Right atrium auricular region (tissue), 2 donors: Measurements from ENCODE around the gene ARSB. TPM values are rescaled to one million over a fixed set of nuclear protein-coding genes. Genes with fewer than 3 reads are reported as not detected.

Source experiments
- DNase-seq: peaks from one replicate; pipeline ENCODE4 v3.0.0-alpha.2; 2019; ENCODE audit warnings: low spot score
- H3K27ac ChIP-seq, 2 donors: fragments of 200-600 bp; sonication (generic); 1 replicate in 1 of 2; 2 replicates in 1 of 2; pipeline ENCODE4 v1.5.1; 2016 to 2019
- H3K27me3 ChIP-seq, 2 donors: fragments of 200-600 bp; sonication (generic); one replicate each; pipeline versions ENCODE4 v1.5.1 to v1.6.0; 2017 to 2019
- H3K36me3 ChIP-seq: fragments of 200-600 bp; sonication (generic); one replicate; pipeline ENCODE4 v1.5.1; 2016
- H3K4me1 ChIP-seq, 2 donors: fragments of 200-600 bp; sonication (generic); one replicate each; pipeline versions ENCODE4 v1.5.1 to v1.6.0; 2017 to 2019
- H3K4me3 ChIP-seq, 2 donors: fragments of 200-600 bp; sonication (generic); 1 replicate in 1 of 2; 2 replicates in 1 of 2; pipeline ENCODE4 v1.5.1; 2017 to 2019; ENCODE audit warnings: mild to moderate bottlenecking in 1 of 2, moderate library complexity in 1 of 2
- H3K9me3 ChIP-seq, 2 donors: fragments of 200-600 bp; sonication (generic); one replicate each; pipeline ENCODE4 v1.5.1; 2019
- CTCF ChIP-seq, 2 donors: fragments of 200-600 bp; sonication (generic); IDR thresholded peaks; one replicate each; pipeline ENCODE4 v1.5.1; 2019; ENCODE audit warnings: antibody characterized with exemption in 2 of 2
- total RNA-seq, 2 donors: library from RNA; depleted of rRNA; stranded (reverse); fragments of >200 nt; gene quantifications; one replicate each; pipeline ENCODE4 v1.1.0, GENCODE V29; 2016

The ARSB gene
- total RNA-seq, 2 donors from 2014 or later: 11.5 to 16.4 TPM

GRCh38 chr5:79014631-79015030 is 29.5 kb upstream of the ARSB start:
- DNase-seq: no peak
- Histone ChIP-seq H3K4me3 (no peak overlapping the region), H3K9me3 (peaks cover 0 to 5% of the 10 kb centered on the region in 2 donors), H3K27me3 (no peaks in the 10 kb centered on the region), H3K36me3 (no peaks in the 10 kb centered on the region), H3K27ac (no peak overlapping the region), H3K4me1 (no peaks in the 10 kb centered on the region)
- TF ChIP-seq CTCF (IDR thresholded peaks at IDR 0.05): no peak

GRCh38 chr5:79011869-79012268 is 26.8 kb upstream of the ARSB start:
- H3K4me3 ChIP-seq: no peak overlapping the region
- TF ChIP-seq CTCF (IDR thresholded peaks at IDR 0.05): no peak

GRCh38 chr5:79011219-79011836 is 26.2 kb upstream of the ARSB start:
- H3K4me1 ChIP-seq: no peaks in the 10 kb centered on the region
- H3K36me3 ChIP-seq: no peaks in the 10 kb centered on the region
- H3K4me3 ChIP-seq: no peak overlapping the region
- no peak for DNase-seq
- no peak for TF ChIP-seq CTCF (IDR thresholded peaks at IDR 0.05)
- H3K9me3 ChIP-seq: peaks cover 0 to 5% of the 10 kb centered on the region in 2 donors
- H3K27me3 ChIP-seq: no peaks in the 10 kb centered on the region
- no peak overlapping the region for H3K27ac ChIP-seq

More at GRCh38 chr5:79011869-79012268, 26.8 kb upstream of the ARSB start:
- no peak overlapping the region for H3K27ac ChIP-seq
- peaks cover 0 to 5% of the 10 kb centered on the region in 2 donors for H3K9me3 ChIP-seq
- DNase-seq: no peak
- no peaks in the 10 kb centered on the region for H3K36me3 ChIP-seq
- H3K27me3 ChIP-seq: no peaks in the 10 kb centered on the region
- H3K4me1 ChIP-seq: no peaks in the 10 kb centered on the region

GRCh38 chr5:79008362-79008761 is 23.3 kb upstream of the ARSB start:
- H3K4me3 ChIP-seq: no peak overlapping the region
- DNase-seq: no peak
- no peak for TF ChIP-seq CTCF (IDR thresholded peaks at IDR 0.05)
- H3K9me3 ChIP-seq: peaks cover 0 to 5% of the 10 kb centered on the region in 2 donors
- H3K36me3 ChIP-seq: no peaks in the 10 kb centered on the region
- H3K4me1 ChIP-seq: no peaks in the 10 kb centered on the region
- no peak overlapping the region for H3K27ac ChIP-seq
- no peaks in the 10 kb centered on the region for H3K27me3 ChIP-seq

GRCh38 chr5:79007872-79008271 is 22.8 kb upstream of the ARSB start:
- no peak overlapping the region for H3K27ac ChIP-seq
- no peaks in the 10 kb centered on the region for H3K27me3 ChIP-seq
- peaks cover 0 to 5% of the 10 kb centered on the region in 2 donors for H3K9me3 ChIP-seq
- no peak for DNase-seq
- H3K4me3 ChIP-seq: no peak overlapping the region
- TF ChIP-seq CTCF (IDR thresholded peaks at IDR 0.05): no peak
- no peaks in the 10 kb centered on the region for H3K4me1 ChIP-seq
- no peaks in the 10 kb centered on the region for H3K36me3 ChIP-seq
